Motor neuron (in vitro differentiated cells): ENCODE measurements around the gene PTPN23. TPM values are rescaled to one million over a fixed set of nuclear protein-coding genes. Genes with fewer than 3 reads are reported as not detected.
"Not testable (repeated sequence)": the region's sequence is repeated elsewhere in the genome, so short reads cannot be mapped to it uniquely, and the experiment has no call there.

Source experiments
- ATAC-seq, 8 experiments: fragments of 200-7000 bp; cut with Tn5 transposase; replicated peaks in 6 of 8; 2 replicates each; pipeline ENCODE4 v1.8.0; 2021; ENCODE audit warnings: mild to moderate bottlenecking in 8 of 8, moderate library complexity in 8 of 8
- H3K27ac ChIP-seq, 2 donors: fragments of 250-450 bp; sonication (Bioruptor Pico); 2 replicates each; pipeline ENCODE4 v1.9.0; 2021; ENCODE audit warnings: antibody characterized with exemption in 2 of 2, mild to moderate bottlenecking in 2 of 2, moderate library complexity in 1 of 2
- H3K4me1 ChIP-seq, 2 donors: fragments of 250-450 bp; sonication (Bioruptor Pico); replicated peaks in 1 of 2; 2 replicates each; pipeline ENCODE4 v1.6.1; 2021; ENCODE audit warnings: antibody characterized with exemption in 2 of 2, mild to moderate bottlenecking in 2 of 2, moderate library complexity in 1 of 2
- H3K4me3 ChIP-seq, 5 donors: fragments of 250-450 bp; sonication (Bioruptor Pico); 2 replicates each; pipeline ENCODE4 v1.9.0; 2021; ENCODE audit warnings: antibody characterized with exemption in 5 of 5, mild to moderate bottlenecking in 5 of 5, moderate library complexity in 4 of 5
- WGBS, 10 experiments: fragments of 450-650 bp; shearing (Covaris generic); methylation state at CpG; one replicate each; pipeline ENCODE4 v1.0.0; 2022; 5-methylcytosine and 5-hydroxymethylcytosine counted together
- in situ Hi-C, 9 experiments: fragments of 400-800 bp; cut with MboI; loops; one replicate each; pipeline ENCODE4 v1.15.0; 2021; ENCODE audit warnings: low sequenced_read_pairs in 9 of 9, low pct_unique_long_range_greater_than_20kb in 2 of 9; ENCODE audit not compliant: unreplicated experiment in 9 of 9
- total RNA-seq, 8 experiments: library from RNA; unstranded; fragments of 300-600 nt; gene quantifications; 2 replicates each; pipeline versions ENCODE4 v1.2.3 to v1.2.4, GENCODE V29; 2022

The PTPN23 gene
- total RNA-seq, 8 experiments from 2014 or later, result 6.8 to 23.0 (median 9.3) TPM

GRCh38 chr3:47359323-47359722, 21.5 kb upstream of the PTPN23 start:
- ATAC-seq, result peak in 2 of 8 experiments; percentile 41 to 52
- WGBS, 10 experiments, result 0% methylated on average over 1 of the region's 1 CpG; no CpG with 5 or more reads in 8 of the 10 experiments
- no peaks in the 10 kb centered on the region for H3K4me1 ChIP-seq
- no peak overlapping the region for H3K27ac ChIP-seq
- in situ Hi-C loops, result loop anchor here in 1 of 9 experiments (25.0 kb wide), 1 partner anchor 647 kb away; the partner anchor contains the start of genes PRSS50 and TMIE
- H3K4me3 ChIP-seq, result no peak overlapping the region

GRCh38 chr3:47360110-47360517, 20.7 kb upstream of the PTPN23 start:
- not testable (repeated sequence) for H3K27ac ChIP-seq, H3K4me3 ChIP-seq, H3K4me1 ChIP-seq
- 29 to 93% (median 76%) methylated on average over 1 to 4 of the region's 4 CpGs; no CpG with 5 or more reads in 1 of the 10 experiments for WGBS, 10 experiments
- in situ Hi-C loops, result loop anchor here in 1 of 9 experiments (25.0 kb wide), 1 partner anchor 648 kb away; the partner anchor contains the start of genes PRSS50 and TMIE
- peak in 1 of 8 experiments; percentile 50 for ATAC-seq

- in situ Hi-C loops, result loop anchor here in 1 of 9 experiments (25.0 kb wide), 1 partner anchor 650 kb away; the partner anchor contains the start of genes PRSS50 and TMIE
- Histone ChIP-seq H3K4me1 (no peaks in the 10 kb centered on the region), H3K4me3 (no peak overlapping the region), H3K27ac (no peak overlapping the region)
- WGBS, 10 experiments, result 76 to 100% (median 93%) methylated on average over 1 to 5 of the region's 5 CpGs; no CpG with 5 or more reads in 2 of the 10 experiments
- ATAC-seq, result no peak
Measured at GRCh38 chr3:47362701-47363100, 18.1 kb upstream of the PTPN23 start.

- in situ Hi-C loops, result loop anchor here in 1 of 9 experiments (25.0 kb wide), 1 partner anchor 653 kb away; the partner anchor contains the start of genes PRSS50 and TMIE
- Histone ChIP-seq H3K4me3 (no peak overlapping the region), H3K4me1 (no peaks in the 10 kb centered on the region), H3K27ac (no peak overlapping the region)
- ATAC-seq, result peak in 3 of 8 experiments; percentile 70 to 86 (median 74)
- WGBS, 10 experiments, result 4 to 92% (median 82%) methylated on average over 2 to 10 of the region's 11 CpGs
Measured at GRCh38 chr3:47365213-47366153, 15.3 kb upstream of the PTPN23 start.

GRCh38 chr3:47366833-47367232, 14.0 kb upstream of the PTPN23 start:
- in situ Hi-C loops, result loop anchor here in 1 of 9 experiments (25.0 kb wide), 1 partner anchor 655 kb away; the partner anchor contains the start of genes PRSS50 and TMIE
- H3K27ac ChIP-seq, result no peak overlapping the region
- H3K4me1 ChIP-seq, result no peaks in the 10 kb centered on the region
- 93 to 100% (median 100%) methylated on average over 1 to 2 of the region's 2 CpGs; no CpG with 5 or more reads in 4 of the 10 experiments for WGBS, 10 experiments
- no peak for ATAC-seq
- no peak overlapping the region for H3K4me3 ChIP-seq

- WGBS, 10 experiments, result 77 to 100% (median 98%) methylated on average over 1 to 5 of the region's 7 CpGs; no CpG with 5 or more reads in 1 of the 10 experiments
- in situ Hi-C loops, result loop anchor here in 1 of 9 experiments (25.0 kb wide), 1 partner anchor 655 kb away; the partner anchor contains the start of genes PRSS50 and TMIE
- ATAC-seq, result no peak
- no peak overlapping the region for H3K4me3 ChIP-seq
- no peak overlapping the region for H3K27ac ChIP-seq
- no peaks in the 10 kb centered on the region for H3K4me1 ChIP-seq
Measured at GRCh38 chr3:47367631-47368030, 13.2 kb upstream of the PTPN23 start.

GRCh38 chr3:47370020-47370419, 10.8 kb upstream of the PTPN23 start:
- not testable (repeated sequence) for H3K4me1 ChIP-seq, H3K4me3 ChIP-seq, H3K27ac ChIP-seq
- WGBS, 10 experiments, result 20 to 100% (median 92%) methylated on average over 1 to 5 of the region's 8 CpGs; no CpG with 5 or more reads in 5 of the 10 experiments
- in situ Hi-C loops, result loop anchor here in 1 of 9 experiments (25.0 kb wide), 1 partner anchor 658 kb away; the partner anchor contains the start of genes PRSS50 and TMIE
- peak in 1 of 8 experiments; percentile 37 for ATAC-seq

- no peak overlapping the region for H3K27ac ChIP-seq
- peak in 6 of 8 experiments; percentile 21 to 73 (median 34) for ATAC-seq
- 8 to 75% (median 71%) methylated on average over 1 to 4 of the region's 13 CpGs; no CpG with 5 or more reads in 5 of the 10 experiments for WGBS, 10 experiments
Measured at GRCh38 chr3:47370887-47371697, 9.7 kb upstream of the PTPN23 start.

GRCh38 chr3:47374587-47374986, 6.2 kb upstream of the PTPN23 start:
- ATAC-seq, result no peak
- no peak overlapping the region for H3K27ac ChIP-seq
- no peak overlapping the region for H3K4me3 ChIP-seq
- peaks cover 4 to 5% of the 10 kb centered on the region in 2 donors for H3K4me1 ChIP-seq
- in situ Hi-C loops, result loop anchor here in 1 of 9 experiments (25.0 kb wide), 1 partner anchor 662 kb away; the partner anchor contains the start of genes PRSS50 and TMIE

More at GRCh38 chr3:47370887-47371697, 9.7 kb upstream of the PTPN23 start:
- Histone ChIP-seq H3K4me1 (no peaks in the 10 kb centered on the region), H3K4me3 (no peak overlapping the region)
- in situ Hi-C loops, result loop anchor here in 1 of 9 experiments (25.0 kb wide), 1 partner anchor 659 kb away; the partner anchor contains the start of genes PRSS50 and TMIE

GRCh38 chr3:47376393-47376792, 4.4 kb upstream of the PTPN23 start:
- Histone ChIP-seq H3K27ac (no peak overlapping the region), H3K4me1 (peaks cover 8% of the 10 kb centered on the region in 2 donors), H3K4me3 (no peak overlapping the region)
- no peak for ATAC-seq
- in situ Hi-C loops, result no loop called here
- WGBS, 10 experiments, result 0% methylated on average over 1 of the region's 3 CpGs; no CpG with 5 or more reads in 9 of the 10 experiments

GRCh38 chr3:47377186-47377585, 3.6 kb upstream of the PTPN23 start:
- peaks cover 8% of the 10 kb centered on the region in 2 donors for H3K4me1 ChIP-seq

GRCh38 chr3:47378869-47379268, 2.0 kb upstream of the PTPN23 start:
- in situ Hi-C loops, result no loop called here
- Histone ChIP-seq H3K4me3 (peak overlapping the region in 1 of 5 donors; percentile 81), H3K27ac (no peak overlapping the region), H3K4me1 (peaks cover 8% of the 10 kb centered on the region in 2 donors)
- ATAC-seq, result no peak

More at GRCh38 chr3:47377186-47377585, 3.6 kb upstream of the PTPN23 start:
- in situ Hi-C loops, result no loop called here
- no peak overlapping the region for H3K27ac ChIP-seq
- 73 to 100% (median 84%) methylated on average over 1 to 2 of the region's 2 CpGs; no CpG with 5 or more reads in 6 of the 10 experiments for WGBS, 10 experiments
- no peak overlapping the region for H3K4me3 ChIP-seq
- no peak for ATAC-seq
